HG02610 (cell line): ENCODE results near the gene DPP10.

Source experiments
- ATAC-seq: cut with Tn5 transposase; IDR thresholded peaks from one replicate; pipeline ENCODE4 v1.9.1; 2021; ENCODE audit warnings: mild to moderate bottlenecking, moderate library complexity; ENCODE audit not compliant: unreplicated experiment

Gene DPP10

GRCh38 chr2:115199966-115200365 is 757.5 kb downstream of the DPP10 start:
- ATAC-seq: no peak

- no peak for ATAC-seq
Measured at GRCh38 chr2:115201386-115201785, 758.9 kb downstream of the DPP10 start.

- ATAC-seq: no peak
Measured at GRCh38 chr2:115208493-115209164, 766.2 kb downstream of the DPP10 start.

GRCh38 chr2:115214050-115214449 is 771.6 kb downstream of the DPP10 start:
- no peak for ATAC-seq

GRCh38 chr2:115219296-115219695 is 776.9 kb downstream of the DPP10 start:
- no peak for ATAC-seq

DNA sequence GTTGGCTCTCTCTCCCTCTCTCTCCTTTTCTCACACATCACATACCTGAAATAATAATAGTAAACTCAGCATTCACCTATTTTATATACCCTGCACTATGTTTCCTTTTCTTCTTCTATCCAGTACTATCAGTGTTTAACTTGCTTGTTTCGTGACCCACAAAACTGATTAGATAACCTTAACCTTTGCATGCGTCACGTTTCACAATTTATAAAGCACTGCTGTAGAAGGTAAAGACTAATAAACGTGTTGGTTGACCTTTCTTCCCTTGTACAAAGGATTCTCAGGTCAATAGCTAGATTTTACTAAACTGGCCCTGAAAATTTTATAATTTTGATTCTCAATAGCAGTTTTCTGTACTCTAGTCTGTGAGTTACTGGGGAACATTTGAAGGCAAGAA is 791.7 kb downstream of the DPP10 start:
- ATAC-seq: no peak

DNA sequence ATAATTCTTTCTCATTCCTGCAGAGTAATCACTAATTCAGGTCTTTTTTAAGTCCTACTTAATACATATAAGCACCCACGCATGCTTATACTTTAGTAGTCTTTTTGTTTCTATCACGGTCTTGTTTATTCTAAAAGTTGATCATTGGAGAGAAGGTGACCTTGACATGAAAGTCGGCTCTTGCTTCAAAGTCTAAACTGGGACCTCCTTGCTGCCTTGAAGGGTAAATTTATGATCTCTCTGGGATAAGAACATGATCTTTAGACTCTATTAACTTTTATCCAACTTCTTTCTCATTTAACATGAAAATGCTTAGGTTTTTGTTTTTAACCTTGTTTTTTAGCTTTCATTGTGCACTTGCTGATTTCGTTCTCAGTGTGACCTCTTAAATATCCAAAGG is 792.3 kb downstream of the DPP10 start:
- no peak for ATAC-seq

GRCh38 chr2:115248066-115248465 is 805.6 kb downstream of the DPP10 start:
- no peak for ATAC-seq

DNA sequence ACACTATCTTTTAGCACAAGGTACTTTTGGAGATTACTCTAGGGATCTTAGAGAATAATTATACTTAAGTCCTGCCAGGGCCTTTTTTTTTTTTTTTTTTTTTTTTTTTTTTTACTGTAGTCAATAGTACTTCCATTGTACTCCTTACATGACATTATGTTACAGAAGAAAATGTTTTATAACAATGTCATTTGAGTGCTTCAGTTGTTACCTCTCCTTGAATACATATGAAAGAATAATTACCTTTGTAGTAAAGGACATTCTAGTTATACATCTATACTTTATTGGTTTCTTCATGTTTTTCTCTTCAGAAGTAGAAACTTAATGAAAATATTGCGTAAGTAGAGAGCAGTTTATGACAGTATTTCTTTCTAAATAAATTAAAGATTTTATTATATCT is 834.9 kb downstream of the DPP10 start:
- ATAC-seq: no peak

GRCh38 chr2:115285416-115285815 is 843.0 kb downstream of the DPP10 start:
- ATAC-seq: no peak

GRCh38 chr2:115290478-115290877 is 848.0 kb downstream of the DPP10 start:
- no peak for ATAC-seq

DNA sequence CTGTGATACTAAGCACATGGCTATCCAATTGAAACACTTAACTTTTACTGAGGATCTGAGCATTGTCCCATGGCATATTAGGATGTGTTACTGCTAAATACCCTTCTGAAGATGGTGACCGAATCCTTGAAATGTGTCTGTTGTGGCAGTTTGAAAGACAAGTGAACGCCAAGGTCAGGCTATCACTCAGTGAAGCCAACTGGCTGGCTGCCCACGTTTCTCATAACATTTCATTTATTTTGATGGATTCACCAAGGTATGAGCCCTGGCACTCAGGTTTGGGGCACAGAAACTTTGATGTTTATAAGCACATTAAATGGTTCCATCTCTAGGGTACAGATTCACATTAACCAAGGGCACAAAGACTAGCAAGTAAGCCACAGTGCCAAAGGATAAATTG is 850.3 kb downstream of the DPP10 start:
- ATAC-seq: no peak

- ATAC-seq: no peak
Measured at GRCh38 chr2:115294999-115295398, 852.6 kb downstream of the DPP10 start.

GRCh38 chr2:115297056-115297455 is 854.6 kb downstream of the DPP10 start:
- no peak for ATAC-seq

DNA sequence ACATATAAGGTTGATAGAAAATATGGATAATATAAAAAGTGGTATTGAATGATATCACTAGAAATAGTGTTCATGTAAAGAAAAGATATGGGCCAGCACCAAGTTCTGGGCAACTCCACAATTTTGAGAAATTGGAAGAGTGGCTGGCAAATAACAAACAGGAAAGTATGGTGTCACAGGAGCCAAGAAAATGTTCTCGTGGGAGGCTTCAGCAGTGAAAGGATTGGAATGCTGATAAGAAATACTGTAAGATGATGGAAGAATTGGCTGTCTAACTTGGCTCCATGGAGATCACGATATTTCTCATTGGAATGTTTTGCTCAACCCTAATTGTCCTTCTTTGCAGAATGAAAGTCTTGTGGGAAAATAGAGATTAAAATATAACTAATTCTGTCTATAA is 856.8 kb downstream of the DPP10 start:
- ATAC-seq: no peak

DNA sequence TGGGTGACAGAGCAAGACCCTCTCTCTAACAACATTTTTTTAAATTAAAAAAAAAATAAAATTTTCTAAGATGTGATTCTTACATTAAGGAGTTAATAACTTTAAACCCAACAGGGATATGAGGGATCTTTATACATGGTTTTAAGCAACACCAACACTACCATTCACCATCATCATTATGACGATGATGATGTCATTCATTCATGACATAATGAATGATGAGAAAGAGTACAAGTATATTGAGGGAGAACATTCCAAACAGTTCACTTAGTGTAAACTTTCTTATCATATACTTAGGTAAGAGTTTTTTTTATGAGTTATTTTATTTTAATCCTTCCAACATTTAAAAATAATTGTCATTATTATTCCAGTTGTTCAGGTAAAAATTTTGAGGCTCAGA is 863.3 kb downstream of the DPP10 start:
- no peak for ATAC-seq

- no peak for ATAC-seq
Measured at GRCh38 chr2:115314119-115314518, 871.7 kb downstream of the DPP10 start.

- no peak for ATAC-seq
Measured at GRCh38 chr2:115327061-115327460, 884.6 kb downstream of the DPP10 start.

- no peak for ATAC-seq
Measured at GRCh38 chr2:115359550-115359949, 917.1 kb downstream of the DPP10 start.

DNA sequence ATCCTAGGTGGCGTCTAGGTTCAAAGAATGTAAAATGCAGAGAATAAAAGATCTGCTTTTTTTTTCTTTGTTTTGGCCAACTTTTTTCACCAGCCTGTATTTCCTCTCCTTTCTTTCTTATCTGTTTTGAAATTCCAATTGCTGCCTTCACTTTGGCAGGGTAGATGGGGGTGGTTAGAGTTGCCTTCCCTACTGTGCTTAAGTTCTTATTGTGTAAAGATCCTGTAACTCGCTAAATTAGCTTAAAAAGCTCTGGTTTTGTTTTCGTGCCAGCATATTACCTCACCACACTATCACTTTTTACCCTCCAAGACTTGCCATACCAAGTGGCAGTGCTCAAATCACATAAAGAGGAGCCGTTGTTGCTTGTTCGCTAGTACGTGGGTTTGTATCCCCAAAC is 921.7 kb downstream of the DPP10 start:
- ATAC-seq: no peak

- ATAC-seq: no peak
Measured at GRCh38 chr2:115369400-115369799, 927.0 kb downstream of the DPP10 start.

GRCh38 chr2:115374981-115375380 is 932.5 kb downstream of the DPP10 start:
- ATAC-seq: no peak

GRCh38 chr2:115384399-115384798 is 942.0 kb downstream of the DPP10 start:
- ATAC-seq: no peak
